Activated naive CD4-positive, alpha-beta T cell treated with anti-CD3 and anti-CD28 coated beads, Interleukin-2, amount 10 ng/mL, durations not matched to agents 7 days and 5 days (primary cell): ENCODE measurements around the gene LRRC27.
"Not testable (repeated sequence)": the region's sequence is repeated elsewhere in the genome, so short reads cannot be mapped to it uniquely, and the experiment has no call there.

Source experiments
- CTCF ChIA-PET: fragments of 350-600 bp; sonication (Branson Sonifier 250); formaldehyde crosslinking; loops from one replicate; lab custom pipeline; 2021; ENCODE audit warnings: antibody characterized with exemption; lab: Charles Lee
- DNase-seq: peaks from one replicate; pipeline ENCODE4 v3.0.0-alpha.2; 2020
- H3K27ac Mint-ChIP-seq: one replicate; pipeline ENCODE4 v1.8.0; 2021; ENCODE audit warnings: mild to moderate bottlenecking, moderate library complexity, mixed read lengths
- H3K27me3 Mint-ChIP-seq: one replicate; pipeline ENCODE4 v1.8.0; 2021; ENCODE audit warnings: mild to moderate bottlenecking, mixed read lengths
- H3K36me3 Mint-ChIP-seq: one replicate; pipeline ENCODE4 v1.8.0; 2021; ENCODE audit warnings: mixed read lengths
- H3K4me1 Mint-ChIP-seq: one replicate; pipeline ENCODE4 v1.8.0; 2021; ENCODE audit warnings: mixed read lengths
- H3K4me3 Mint-ChIP-seq: one replicate; pipeline ENCODE4 v1.8.0; 2021; ENCODE audit warnings: mild to moderate bottlenecking, moderate library complexity, mixed read lengths
- H3K9me3 Mint-ChIP-seq: one replicate; pipeline ENCODE4 v1.8.0; 2021; ENCODE audit warnings: mixed read lengths

Gene LRRC27

DNA sequence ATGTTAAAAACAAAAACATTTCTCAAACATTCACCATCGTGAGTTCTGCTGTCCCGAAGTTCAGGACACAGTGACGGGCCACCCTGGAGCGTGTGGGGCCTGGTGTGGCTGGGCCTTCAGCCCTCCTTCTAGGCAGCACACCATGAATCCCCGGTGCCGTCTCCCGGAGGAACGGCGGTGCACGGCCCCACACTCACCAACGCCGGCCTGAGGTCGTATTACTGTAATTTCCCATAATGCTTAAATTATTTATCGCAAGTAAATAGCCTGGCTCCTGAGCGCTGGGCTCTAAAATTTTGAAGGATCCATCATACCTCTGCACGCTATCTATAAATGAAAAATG is 25.7 kb upstream of the LRRC27 start:
- CTCF ChIA-PET = no interaction called here
- Mint-ChIP-seq H3K27me3 (peaks cover 66% of the 10 kb centered on the region), H3K4me3 (peak overlapping the region; percentile 76), H3K36me3 (no peaks in the 10 kb centered on the region), H3K27ac (no peak overlapping the region), H3K9me3 (no peaks in the 10 kb centered on the region), H3K4me1 (peaks cover 9% of the 10 kb centered on the region)
- DNase-seq = no peak

- H3K4me3 Mint-ChIP-seq = peak overlapping the region; percentile 76
- CTCF ChIA-PET = no interaction called here
- no peaks in the 10 kb centered on the region for H3K36me3 Mint-ChIP-seq
- H3K27ac Mint-ChIP-seq = no peak overlapping the region
- no peaks in the 10 kb centered on the region for H3K9me3 Mint-ChIP-seq
- peak; percentile 57 for DNase-seq
- H3K4me1 Mint-ChIP-seq = peaks cover 9% of the 10 kb centered on the region
- peaks cover 66% of the 10 kb centered on the region for H3K27me3 Mint-ChIP-seq
These were observed 24.9 kb upstream of the LRRC27 start for GRCh38 chr10:132306864-132307751.

- no peaks in the 10 kb centered on the region for H3K9me3 Mint-ChIP-seq
- H3K27ac Mint-ChIP-seq = no peak within 1 kb of the TSS
- peaks cover 66% of the 10 kb centered on the region for H3K27me3 Mint-ChIP-seq
- H3K36me3 Mint-ChIP-seq = no peaks in the 10 kb centered on the region
- CTCF ChIA-PET = no interaction called here
- DNase-seq = peak; percentile 91
- peak within 1 kb of the TSS; percentile 78 for H3K4me3 Mint-ChIP-seq
- H3K4me1 Mint-ChIP-seq = peaks cover 9% of the 10 kb centered on the region
These were observed 24.0 kb upstream of the LRRC27 start, which contains the start of gene STK32C for GRCh38 chr10:132307823-132308586. Gene STK32C (minus strand): TSS chr10:132307950. CDS start chr10:132307833, 117 bp downstream.

DNA sequence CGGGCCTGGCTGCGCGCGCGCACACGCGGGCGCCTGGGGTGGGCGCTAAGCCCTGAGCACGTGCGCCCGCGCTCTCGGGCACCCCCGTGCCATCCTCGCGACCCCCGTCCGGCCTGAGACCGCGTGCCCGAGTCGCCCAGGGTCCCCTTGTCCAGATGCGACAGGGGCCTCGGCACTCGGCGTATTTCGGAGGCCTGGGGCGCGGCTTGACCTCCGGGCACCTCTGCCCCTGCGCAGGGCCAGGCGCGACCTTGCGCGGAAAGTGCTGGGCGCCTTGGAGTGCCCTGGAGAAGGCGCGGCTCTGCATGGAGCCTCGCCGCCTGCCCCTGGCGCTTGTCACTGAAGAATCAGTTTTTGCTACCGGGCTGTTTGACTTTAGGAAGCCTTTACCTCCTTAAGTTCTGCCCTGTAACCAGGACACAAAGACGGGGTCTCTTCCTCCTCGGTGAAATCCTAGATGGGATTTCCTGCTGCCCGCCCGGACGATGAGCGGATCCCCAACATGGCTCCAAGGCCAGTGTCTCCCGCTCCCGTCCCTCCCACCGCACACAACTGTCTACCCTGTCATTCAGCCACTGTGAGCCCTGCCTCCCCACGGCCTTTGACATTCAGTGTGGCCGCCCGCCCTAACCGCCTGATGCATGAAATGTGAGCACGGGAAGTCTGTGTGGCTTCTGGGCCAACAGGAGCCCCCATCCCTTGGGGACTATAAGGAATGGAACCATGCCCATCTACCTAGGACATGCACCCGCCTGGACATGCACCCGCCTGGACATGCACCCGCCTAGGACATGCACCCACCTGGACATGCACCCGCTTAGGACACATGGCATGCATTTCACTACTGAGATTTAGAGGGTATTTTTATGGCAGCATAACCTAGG is 23.2 kb upstream of the LRRC27 start:
- H3K4me3 Mint-ChIP-seq = peak overlapping the region; percentile 52

DNA sequence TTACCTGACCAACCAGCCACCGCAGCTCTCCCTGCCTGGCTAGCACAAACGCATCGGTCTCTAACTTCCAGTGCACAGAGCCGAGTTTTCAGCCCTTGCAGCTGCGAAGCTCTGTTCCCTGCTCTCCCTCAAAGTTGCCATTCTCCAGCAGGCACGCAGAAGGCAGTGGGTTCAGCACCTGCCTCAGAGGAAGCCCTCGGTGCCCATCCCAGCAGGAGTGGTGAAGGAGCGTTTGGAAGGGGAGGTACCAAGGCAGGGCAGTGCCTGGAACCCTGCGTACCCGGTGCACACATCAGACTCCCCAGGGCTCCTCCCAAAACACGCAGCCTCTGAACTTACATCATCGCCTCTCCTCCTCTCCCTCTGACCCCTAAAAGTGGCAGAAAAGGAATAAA is 22.5 kb upstream of the LRRC27 start:
- CTCF ChIA-PET = no interaction called here
- Mint-ChIP-seq H3K36me3 (no peaks in the 10 kb centered on the region), H3K4me3 (peak overlapping the region; percentile 52), H3K9me3 (peaks cover 1% of the 10 kb centered on the region), H3K27me3 (peaks cover 71% of the 10 kb centered on the region), H3K27ac (no peak overlapping the region), H3K4me1 (peaks cover 9% of the 10 kb centered on the region)
- DNase-seq = no peak

More for the DNA sequence above, 23.2 kb upstream of the LRRC27 start:
- CTCF ChIA-PET = no interaction called here
- Mint-ChIP-seq H3K27me3 (peaks cover 71% of the 10 kb centered on the region), H3K9me3 (no peaks in the 10 kb centered on the region), H3K27ac (no peak overlapping the region), H3K36me3 (no peaks in the 10 kb centered on the region), H3K4me1 (peaks cover 9% of the 10 kb centered on the region)
- DNase-seq = peak; percentile 35

DNA sequence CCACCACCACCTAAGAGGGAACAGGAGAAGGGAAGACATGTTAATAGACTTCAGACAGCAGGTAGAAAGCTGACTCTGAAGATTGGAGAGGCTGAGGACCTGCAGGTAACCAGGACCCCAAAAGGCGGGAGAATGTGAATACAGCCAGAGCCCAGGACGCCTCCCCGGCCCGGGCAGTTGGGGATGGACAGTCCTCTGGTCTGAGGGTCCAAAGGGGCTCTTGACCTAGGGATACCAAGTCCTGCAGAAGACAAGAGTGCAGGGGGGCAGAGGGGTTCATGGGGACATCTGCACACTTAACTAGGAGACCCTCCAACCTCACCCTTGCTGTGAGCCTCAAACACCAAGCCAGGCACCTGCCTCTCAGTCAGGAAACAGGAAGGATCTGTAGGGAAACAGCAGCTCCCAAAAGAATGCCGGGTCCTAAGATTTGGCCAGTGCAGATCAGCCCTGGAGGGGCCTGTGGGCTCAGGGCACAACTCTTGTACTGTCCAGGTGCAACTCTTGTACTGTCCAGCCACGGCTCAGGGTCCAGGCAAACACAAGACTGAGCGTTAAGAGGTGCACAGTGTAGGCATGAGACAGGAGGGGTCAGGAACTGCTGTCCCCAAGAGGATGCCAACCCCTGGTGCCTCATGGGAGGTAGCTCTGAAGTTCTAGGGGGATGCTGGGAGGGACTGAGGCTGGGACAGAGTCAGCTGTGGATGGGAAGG is 22.0 kb upstream of the LRRC27 start:
- H3K9me3 Mint-ChIP-seq = peaks cover 1% of the 10 kb centered on the region
- H3K27ac Mint-ChIP-seq = no peak overlapping the region
- no peak for DNase-seq
- H3K36me3 Mint-ChIP-seq = no peaks in the 10 kb centered on the region
- peaks cover 9% of the 10 kb centered on the region for H3K4me1 Mint-ChIP-seq
- no peak overlapping the region for H3K4me3 Mint-ChIP-seq
- peaks cover 66% of the 10 kb centered on the region for H3K27me3 Mint-ChIP-seq
- CTCF ChIA-PET = no interaction called here

DNA sequence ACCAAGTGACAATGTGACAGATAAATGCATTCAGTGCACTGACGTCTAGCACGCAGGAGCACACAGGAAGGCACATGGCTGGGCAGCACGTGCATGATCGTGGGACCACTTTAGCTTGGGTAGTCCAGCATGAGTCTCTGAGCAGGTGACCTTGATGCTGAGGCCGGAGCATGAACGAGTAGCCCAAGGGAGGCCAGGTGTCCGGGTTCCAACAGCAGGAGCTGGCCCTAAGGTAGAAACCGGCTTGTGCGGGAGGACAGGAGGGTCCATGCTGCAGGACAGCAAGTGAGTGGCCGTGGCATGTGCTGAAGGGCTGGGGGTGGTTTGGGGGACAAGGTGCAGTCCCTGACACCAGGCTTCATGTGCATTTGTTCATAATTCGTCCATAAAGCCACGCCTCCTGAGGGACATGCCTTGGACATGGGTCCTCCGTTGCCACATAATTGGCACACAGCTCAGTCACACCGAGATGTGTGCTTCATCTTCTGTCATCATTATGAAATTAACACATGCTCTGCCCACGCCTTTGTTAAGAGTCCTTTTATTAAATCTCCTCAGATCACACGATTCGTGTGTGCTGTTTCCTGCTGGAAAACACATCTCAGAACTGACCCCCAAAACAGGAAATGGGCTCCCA is 21.2 kb upstream of the LRRC27 start:
- CTCF ChIA-PET = no interaction called here
- no peak overlapping the region for H3K27ac Mint-ChIP-seq
- peak; percentile 14 for DNase-seq
- no peak overlapping the region for H3K4me3 Mint-ChIP-seq
- H3K36me3 Mint-ChIP-seq = no peaks in the 10 kb centered on the region
- H3K9me3 Mint-ChIP-seq = peaks cover 1% of the 10 kb centered on the region
- H3K27me3 Mint-ChIP-seq = peaks cover 58% of the 10 kb centered on the region
- peaks cover 9% of the 10 kb centered on the region for H3K4me1 Mint-ChIP-seq

DNA sequence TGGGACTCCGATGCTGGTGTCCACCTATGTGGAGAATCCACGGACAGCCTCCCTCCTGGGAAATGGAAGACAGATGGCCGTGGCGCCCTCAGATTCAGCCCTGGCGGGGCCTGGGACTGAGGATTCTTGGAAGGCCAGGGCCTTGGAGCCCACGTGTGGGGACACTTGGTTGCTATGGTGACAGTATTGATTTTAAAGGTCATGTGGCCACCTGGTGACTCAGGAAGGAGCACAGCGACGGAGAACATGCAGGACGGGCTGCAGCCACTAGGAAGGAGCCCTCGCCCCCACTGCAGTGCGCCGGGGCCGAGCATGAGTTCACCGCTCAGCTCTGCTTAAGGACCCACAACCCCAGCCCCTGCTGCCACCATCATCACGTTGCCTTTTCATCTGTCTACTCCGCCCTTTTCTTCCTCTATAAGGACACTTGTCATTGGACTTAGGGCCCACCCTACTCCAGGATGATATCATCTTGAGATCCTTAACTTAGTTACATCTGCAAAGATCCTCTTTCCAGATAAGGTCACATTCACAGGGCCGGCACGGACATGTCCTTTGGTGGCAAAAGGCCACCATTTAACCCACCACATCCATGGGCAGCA is 20.6 kb upstream of the LRRC27 start:
- peak; percentile 15 for DNase-seq
- Mint-ChIP-seq H3K4me3 (no peak overlapping the region), H3K36me3 (no peaks in the 10 kb centered on the region), H3K9me3 (peaks cover 1% of the 10 kb centered on the region), H3K4me1 (peaks cover 6% of the 10 kb centered on the region), H3K27ac (no peak overlapping the region), H3K27me3 (peaks cover 52% of the 10 kb centered on the region)
- CTCF ChIA-PET = no interaction called here

- peaks cover 3% of the 10 kb centered on the region for H3K4me1 Mint-ChIP-seq
- no peak for DNase-seq
- H3K27ac Mint-ChIP-seq = no peak overlapping the region
- H3K27me3 Mint-ChIP-seq = peaks cover 39% of the 10 kb centered on the region
- CTCF ChIA-PET = no interaction called here
- H3K36me3 Mint-ChIP-seq = no peaks in the 10 kb centered on the region
- no peak overlapping the region for H3K4me3 Mint-ChIP-seq
- peaks cover 1% of the 10 kb centered on the region for H3K9me3 Mint-ChIP-seq
These were observed 18.7 kb upstream of the LRRC27 start for GRCh38 chr10:132313305-132313704.

GRCh38 chr10:132313865-132314264 is 18.1 kb upstream of the LRRC27 start:
- Mint-ChIP-seq H3K27ac (no peak overlapping the region), H3K36me3 (no peaks in the 10 kb centered on the region), H3K27me3 (peaks cover 36% of the 10 kb centered on the region), H3K4me3 (no peak overlapping the region), H3K4me1 (peaks cover 3% of the 10 kb centered on the region), H3K9me3 (peaks cover 1% of the 10 kb centered on the region)
- DNase-seq = no peak
- CTCF ChIA-PET = no interaction called here

GRCh38 chr10:132314336-132314735 is 17.7 kb upstream of the LRRC27 start:
- H3K9me3 Mint-ChIP-seq = peaks cover 1% of the 10 kb centered on the region
- no peaks in the 10 kb centered on the region for H3K36me3 Mint-ChIP-seq
- no peaks in the 10 kb centered on the region for H3K4me1 Mint-ChIP-seq
- no peak for DNase-seq
- CTCF ChIA-PET = no interaction called here
- H3K27me3 Mint-ChIP-seq = peaks cover 32% of the 10 kb centered on the region
- H3K4me3 Mint-ChIP-seq = no peak overlapping the region
- H3K27ac Mint-ChIP-seq = no peak overlapping the region

DNA sequence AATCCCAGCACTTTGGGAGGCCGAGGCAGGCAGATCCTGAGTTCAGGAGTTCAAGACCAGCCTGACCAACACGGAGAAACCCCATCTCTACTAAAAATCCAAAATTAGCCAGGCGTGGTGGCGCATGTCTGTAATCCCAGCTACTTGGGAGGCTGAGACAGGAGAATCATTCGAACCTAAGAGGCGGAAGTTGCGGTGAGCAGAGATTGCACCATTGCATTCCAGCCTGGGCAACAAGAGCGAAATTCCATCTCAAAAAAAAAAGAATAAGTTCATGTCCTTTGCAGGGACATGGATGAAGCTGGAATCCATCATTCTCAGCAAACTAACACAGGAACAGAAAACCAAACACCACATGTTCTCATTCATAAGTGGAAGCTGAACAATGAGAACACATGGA is 17.1 kb upstream of the LRRC27 start:
- H3K27me3 Mint-ChIP-seq = peaks cover 26% of the 10 kb centered on the region
- H3K9me3 Mint-ChIP-seq, DNase-seq, CTCF ChIA-PET, H3K27ac Mint-ChIP-seq, H3K4me1 Mint-ChIP-seq, H3K4me3 Mint-ChIP-seq, H3K36me3 Mint-ChIP-seq: not testable (repeated sequence)

GRCh38 chr10:132316133-132316532 is 15.9 kb upstream of the LRRC27 start:
- CTCF ChIA-PET = no interaction called here
- no peak overlapping the region for H3K27ac Mint-ChIP-seq

More at GRCh38 chr10:132316133-132316532, 15.9 kb upstream of the LRRC27 start:
- H3K9me3 Mint-ChIP-seq = peaks cover 1% of the 10 kb centered on the region
- peaks cover 5% of the 10 kb centered on the region for H3K4me1 Mint-ChIP-seq
- no peaks in the 10 kb centered on the region for H3K36me3 Mint-ChIP-seq
- no peak overlapping the region for H3K4me3 Mint-ChIP-seq
- peaks cover 15% of the 10 kb centered on the region for H3K27me3 Mint-ChIP-seq
- DNase-seq = no peak
